Gastroesophageal sphincter (tissue), 3 donors: Measurements from ENCODE around the gene RBM47.

Experiments used
- CTCF ChIP-seq, 4 experiments: fragments of 200-600 bp in 2 of 4; fragments of 450-650 bp in 2 of 4; sonication (generic) in 1 of 4; IDR thresholded peaks; one replicate each; pipeline ENCODE4 v1.5.1; 2017 to 2019; ENCODE audit warnings: antibody characterized with exemption in 4 of 4, mild to moderate bottlenecking in 2 of 4, moderate library complexity in 2 of 4
- EP300 ChIP-seq: sonication (generic); formaldehyde crosslinking; IDR thresholded peaks from one replicate; pipeline ENCODE4 v1.6.1; 2017; ENCODE audit warnings: antibody characterized with exemption, mild to moderate bottlenecking
- POLR2A ChIP-seq, 2 donors: fragments of 450-650 bp; IDR thresholded peaks; one replicate each; pipeline ENCODE4 v1.6.1; 2017; ENCODE audit warnings: antibody characterized with exemption in 2 of 2, mild to moderate bottlenecking in 2 of 2, moderate library complexity in 1 of 2

DNA sequence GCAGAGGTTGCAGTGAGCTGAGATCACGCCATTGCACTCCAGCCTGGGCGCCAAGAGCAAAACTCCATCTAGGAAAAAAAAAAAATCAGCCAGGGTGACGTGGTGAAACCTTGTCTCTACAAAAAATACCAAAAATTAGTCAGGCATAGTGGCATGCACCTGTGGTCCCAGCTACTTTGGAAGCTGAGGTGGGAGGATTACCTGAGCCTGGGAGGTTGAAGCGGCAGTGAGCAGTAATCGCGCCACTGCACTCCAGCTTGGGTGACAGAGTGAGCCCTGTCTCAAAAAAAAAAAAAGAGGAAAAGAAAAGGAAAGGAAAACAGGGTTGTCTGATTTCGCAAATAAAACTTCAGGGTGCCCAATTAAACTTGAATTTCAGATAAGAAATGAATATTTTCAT, 106.1 kb downstream of the RBM47 start:
- TF ChIP-seq CTCF (IDR thresholded peaks at IDR 0.05): no peak
- TF ChIP-seq POLR2A (IDR thresholded peaks at IDR 0.05): no peak
- TF ChIP-seq EP300: no peak
